Keratinocyte (primary cell): Measurements from ENCODE around the gene PTP4A2. TPM values are rescaled to one million over a fixed set of nuclear protein-coding genes. Genes with fewer than 3 reads are reported as not detected.
"Not testable (repeated sequence)": the region's sequence is repeated elsewhere in the genome, so short reads cannot be mapped to it uniquely, and the experiment has no call there.

Experiments used
- DNase-seq: peaks from one replicate; pipeline ENCODE4 v3.0.0-alpha.2; 2011; ENCODE audit warnings: low read depth, missing footprints, low spot score
- FAIRE-seq: peaks from 2 replicates; lab custom pipeline; 2011; peaks lifted over from hg19 to GRCh38; lab: Jason Lieb, UNC
- H2AFZ ChIP-seq: 2 replicates; pipeline ENCODE4 v1.6.0; 2012; ENCODE audit warnings: low read length, control low read depth, inconsistent platforms; ENCODE audit not compliant: control insufficient read depth
- H3K27ac ChIP-seq: 2 replicates; pipeline ENCODE4 v1.5.1; 2011; ENCODE audit warnings: low read length; ENCODE audit not compliant: control insufficient read depth, insufficient read depth
- H3K27me3 ChIP-seq: 3 replicates; pipeline ENCODE4 v1.6.0; 2011; ENCODE audit warnings: low read length; ENCODE audit not compliant: control insufficient read depth, insufficient read depth; ENCODE audit errors: extremely low read depth
- H3K36me3 ChIP-seq, 2 experiments: 2 replicates in 1 of 2; 3 replicates in 1 of 2; pipeline ENCODE4 v1.5.1; 2011; ENCODE audit warnings: low read length in 2 of 2, mild to moderate bottlenecking in 1 of 2; ENCODE audit not compliant: control insufficient read depth in 2 of 2, insufficient read depth in 2 of 2; ENCODE audit errors: extremely low read depth in 1 of 2
- H3K4me1 ChIP-seq: 3 replicates; pipeline ENCODE4 v1.5.1; 2011; ENCODE audit warnings: low read length; ENCODE audit not compliant: control insufficient read depth, insufficient read depth; ENCODE audit errors: extremely low read depth
- H3K4me2 ChIP-seq: 3 replicates; pipeline ENCODE4 v1.6.0; 2011; ENCODE audit warnings: low read depth, low read length; ENCODE audit not compliant: control insufficient read depth, insufficient read depth; ENCODE audit errors: extremely low read depth
- H3K4me3 ChIP-seq, 3 experiments: fragments of 200-600 bp in 1 of 3; sonication (generic) in 1 of 3; 2 replicates in 2 of 3; 3 replicates in 1 of 3; pipeline ENCODE4 v1.5.1; 2011 to 2016; ENCODE audit warnings: low read length in 3 of 3, mild to moderate bottlenecking in 3 of 3, control low read depth in 2 of 3, inconsistent platforms in 1 of 3, low read depth in 1 of 3, mixed read lengths in 1 of 3, mixed run types in 1 of 3, moderate library complexity in 1 of 3; ENCODE audit not compliant: control insufficient read depth in 2 of 3, insufficient read depth in 2 of 3; ENCODE audit errors: extremely low read depth in 1 of 3
- H3K79me2 ChIP-seq: 2 replicates; pipeline ENCODE4 v1.6.0; 2012; ENCODE audit warnings: low read length; ENCODE audit not compliant: control insufficient read depth, insufficient read depth
- H3K9ac ChIP-seq: 3 replicates; pipeline ENCODE4 v1.6.0; 2011; ENCODE audit warnings: low read length; ENCODE audit not compliant: control insufficient read depth, insufficient read depth; ENCODE audit errors: extremely low read depth
- H3K9me1 ChIP-seq: 3 replicates; pipeline ENCODE4 v1.6.0; 2011; ENCODE audit warnings: low read length; ENCODE audit not compliant: control insufficient read depth, insufficient read depth; ENCODE audit errors: extremely low read depth
- H3K9me3 ChIP-seq: 2 replicates; pipeline ENCODE4 v1.5.1; 2012; ENCODE audit warnings: low read depth, low read length; ENCODE audit not compliant: control insufficient read depth
- H4K20me1 ChIP-seq: 3 replicates; pipeline ENCODE4 v1.6.0; 2011; ENCODE audit warnings: low read length; ENCODE audit not compliant: control insufficient read depth, insufficient read depth; ENCODE audit errors: extremely low read depth
- EZH2 ChIP-seq: IDR thresholded peaks from one replicate; pipeline ENCODE4 v1.6.1; 2012; ENCODE audit warnings: inconsistent platforms, mild to moderate bottlenecking, low read length, moderate library complexity
- dilution Hi-C: fragments of 300-500 bp; cut with MboI; formaldehyde crosslinking; loops from one replicate; pipeline ENCODE4 v1.7.0; 2020; ENCODE audit warnings: low sequenced_read_pairs; ENCODE audit not compliant: extremely low pct_ligation_motif_present
- polyA plus RNA-seq, 5 experiments: library from polyadenylated mRNA; depleted of rRNA in 3 of 5; stranded (reverse) in 3 of 5; stranded (forward) in 1 of 5; unstranded in 1 of 5; fragments of >200 nt; gene quantifications; 1 replicate in 1 of 5; 2 replicates in 3 of 5; 3 replicates in 1 of 5; pipeline versions ENCODE4 v1.2.1 to v1.2.3, GENCODE V29; 2011 to 2012; ENCODE audit warnings: missing spikeins in 2 of 5, low read depth in 1 of 5, low replicate concordance in 1 of 5
- TF ChIP-seq, protein P1 (sequence below), 3 experiments: IDR thresholded peaks in 1 of 3; conservative IDR thresholded peaks in 1 of 3; optimal IDR thresholded peaks in 1 of 3; 2 replicates in 2 of 3; 3 replicates in 1 of 3; pipeline versions ENCODE3 to v1.5.1; 2011; ENCODE audit warnings: low read length in 3 of 3, mild to moderate bottlenecking in 3 of 3, moderate library complexity in 2 of 3, control low read depth in 1 of 3, inconsistent platforms in 1 of 3; ENCODE audit not compliant: insufficient read depth in 2 of 3; ENCODE audit errors: extremely low read depth in 1 of 3

The PTP4A2 gene
- polyA plus RNA-seq, 1 donor (not counting 4 experiments of a cell fraction or from before 2014, with no cell fraction given) = 368 TPM

DNA sequence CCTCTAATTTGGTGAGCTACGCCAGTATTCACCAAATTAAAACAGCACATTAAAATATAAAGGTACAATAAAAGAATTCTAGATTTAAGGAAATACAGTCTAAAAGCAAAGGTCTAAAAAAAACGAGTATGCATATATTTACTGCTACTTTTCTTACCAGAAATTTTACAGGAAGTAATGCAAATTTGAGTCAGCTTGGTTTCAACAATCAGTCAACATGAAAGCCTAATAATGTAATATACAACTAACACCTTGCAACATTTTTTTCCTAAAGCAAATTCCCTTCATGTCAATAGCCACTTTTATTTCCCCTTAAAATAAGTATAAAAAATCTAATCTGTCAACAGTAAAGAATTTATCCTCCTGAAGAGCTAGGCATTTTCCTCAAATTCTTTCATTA lies 11.9 kb downstream of the PTP4A2 start:
- H4K20me1 ChIP-seq = peaks cover 34% of the 10 kb centered on the region
- H2AFZ ChIP-seq = no peak overlapping the region
- H3K36me3 ChIP-seq = peaks cover 1 to 12% of the 10 kb centered on the region in 2 experiments
- H3K4me1 ChIP-seq = peaks cover 7% of the 10 kb centered on the region
- dilution Hi-C loops = no loop called here
- H3K9me3 ChIP-seq = no peaks in the 10 kb centered on the region
- H3K9me1 ChIP-seq = peaks cover 3% of the 10 kb centered on the region
- H3K27me3 ChIP-seq = no peaks in the 10 kb centered on the region
- no peak overlapping the region for H3K4me2 ChIP-seq
- no peak for DNase-seq
- TF ChIP-seq, protein P1, sequence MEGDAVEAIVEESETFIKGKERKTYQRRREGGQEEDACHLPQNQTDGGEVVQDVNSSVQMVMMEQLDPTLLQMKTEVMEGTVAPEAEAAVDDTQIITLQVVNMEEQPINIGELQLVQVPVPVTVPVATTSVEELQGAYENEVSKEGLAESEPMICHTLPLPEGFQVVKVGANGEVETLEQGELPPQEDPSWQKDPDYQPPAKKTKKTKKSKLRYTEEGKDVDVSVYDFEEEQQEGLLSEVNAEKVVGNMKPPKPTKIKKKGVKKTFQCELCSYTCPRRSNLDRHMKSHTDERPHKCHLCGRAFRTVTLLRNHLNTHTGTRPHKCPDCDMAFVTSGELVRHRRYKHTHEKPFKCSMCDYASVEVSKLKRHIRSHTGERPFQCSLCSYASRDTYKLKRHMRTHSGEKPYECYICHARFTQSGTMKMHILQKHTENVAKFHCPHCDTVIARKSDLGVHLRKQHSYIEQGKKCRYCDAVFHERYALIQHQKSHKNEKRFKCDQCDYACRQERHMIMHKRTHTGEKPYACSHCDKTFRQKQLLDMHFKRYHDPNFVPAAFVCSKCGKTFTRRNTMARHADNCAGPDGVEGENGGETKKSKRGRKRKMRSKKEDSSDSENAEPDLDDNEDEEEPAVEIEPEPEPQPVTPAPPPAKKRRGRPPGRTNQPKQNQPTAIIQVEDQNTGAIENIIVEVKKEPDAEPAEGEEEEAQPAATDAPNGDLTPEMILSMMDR (optimal IDR thresholded peaks at IDR 0.05 in 1 of 3, IDR thresholded peaks at IDR 0.05 in 1 of 3, conservative IDR thresholded peaks at IDR 0.05 in 1 of 3; ENCODE audit: extremely low read depth in 1 of 3, insufficient read depth in 2 of 3, low read length in 3 of 3) = no peak
- no peak for TF ChIP-seq EZH2
- no peak for FAIRE-seq
- peaks cover 96% of the 10 kb centered on the region for H3K79me2 ChIP-seq
- H3K9ac ChIP-seq = no peak overlapping the region
- no peak overlapping the region for H3K27ac ChIP-seq
- no peak overlapping the region for H3K4me3 ChIP-seq

DNA sequence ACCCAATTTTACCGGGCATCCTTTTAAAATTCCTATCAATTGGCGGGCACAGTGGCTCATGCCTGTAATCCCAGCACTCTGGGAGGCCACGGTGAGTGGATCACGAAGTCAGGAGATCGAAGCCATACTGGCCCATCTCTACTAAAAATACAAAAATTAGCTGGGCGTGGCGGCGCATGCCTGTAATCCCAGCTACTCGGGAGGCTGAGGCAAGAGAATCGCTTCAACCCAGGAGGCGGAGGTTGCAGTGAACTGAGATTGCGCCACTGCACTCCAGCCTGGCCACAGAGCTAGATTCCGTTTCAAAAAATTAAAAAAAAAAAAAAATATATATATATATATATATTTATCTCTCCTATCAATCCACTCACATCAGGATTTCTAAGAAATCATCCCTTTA lies 12.3 kb downstream of the PTP4A2 start:
- H3K9me3 ChIP-seq, H3K4me2 ChIP-seq, H3K27ac ChIP-seq, H3K9me1 ChIP-seq, H3K9ac ChIP-seq, FAIRE-seq, H3K4me3 ChIP-seq, H2AFZ ChIP-seq, DNase-seq, H3K27me3 ChIP-seq, dilution Hi-C loops, H3K36me3 ChIP-seq, H3K4me1 ChIP-seq: not testable (repeated sequence)
- Histone ChIP-seq H4K20me1 (peaks cover 30% of the 10 kb centered on the region), H3K79me2 (peaks cover 96% of the 10 kb centered on the region)

DNA sequence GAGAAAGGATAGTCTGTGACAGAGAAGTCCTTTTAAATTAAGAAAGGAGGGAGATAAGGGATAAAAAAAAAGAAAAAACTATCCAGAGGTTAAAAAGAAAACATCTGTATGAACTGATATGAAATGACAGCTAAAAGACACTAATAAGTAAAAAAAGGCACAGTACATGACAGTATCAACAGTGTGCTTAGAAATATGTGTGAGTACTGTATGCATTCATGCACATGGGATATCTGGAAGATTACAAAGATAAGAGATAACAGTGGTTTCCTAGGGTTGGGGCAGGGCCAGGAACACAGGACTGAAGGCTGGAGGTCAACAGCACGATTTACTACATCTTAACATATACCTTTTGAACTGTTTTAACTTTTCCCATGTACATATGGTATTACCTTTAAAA lies 13.3 kb downstream of the PTP4A2 start:
- DNase-seq (no peak), FAIRE-seq (no peak)
- Histone ChIP-seq H2AFZ (no peak overlapping the region), H3K9me1 (no peaks in the 10 kb centered on the region), H3K4me2 (no peak overlapping the region), H3K79me2 (peaks cover 94% of the 10 kb centered on the region), H4K20me1 (peaks cover 30% of the 10 kb centered on the region), H3K9me3 (no peaks in the 10 kb centered on the region), H3K9ac (no peak overlapping the region), H3K36me3 (peaks cover 1 to 6% of the 10 kb centered on the region in 2 experiments), H3K4me1 (no peaks in the 10 kb centered on the region), H3K27me3 (no peaks in the 10 kb centered on the region), H3K4me3 (no peak overlapping the region), H3K27ac (no peak overlapping the region)
- dilution Hi-C loops = no loop called here
- TF ChIP-seq, protein P1 (optimal IDR thresholded peaks at IDR 0.05 in 1 of 3, IDR thresholded peaks at IDR 0.05 in 1 of 3, conservative IDR thresholded peaks at IDR 0.05 in 1 of 3; ENCODE audit: extremely low read depth in 1 of 3, insufficient read depth in 2 of 3, low read length in 3 of 3) = no peak
- TF ChIP-seq EZH2 = no peak
